Gastroesophageal sphincter (tissue), 4 donors: ENCODE results near the gene SYT3. TPM values are rescaled to one million over a fixed set of nuclear protein-coding genes. Genes with fewer than 3 reads are reported as not detected.

Experiments used
- ATAC-seq: fragments of 150-250 bp; one replicate; pipeline ENCODE4 v1.9.1; 2016; ENCODE audit warnings: mild to moderate bottlenecking, moderate library complexity
- H3K27ac ChIP-seq, 4 donors: fragments of 200-600 bp; sonication (generic) in 3 of 4; 1 replicate in 3 of 4; 2 replicates in 1 of 4; pipeline ENCODE4 v1.5.1; 2016 to 2019
- H3K27me3 ChIP-seq: fragments of 200-600 bp; sonication (generic); one replicate; pipeline ENCODE4 v1.5.1; 2019
- H3K36me3 ChIP-seq, 2 donors: fragments of 200-600 bp; sonication (generic); one replicate each; pipeline ENCODE4 v1.5.1; 2019; ENCODE audit warnings: control low read depth in 1 of 2
- H3K4me1 ChIP-seq, 3 donors: fragments of 200-600 bp; sonication (generic); 1 replicate in 2 of 3; 2 replicates in 1 of 3; pipeline ENCODE4 v1.5.1; 2016 to 2019; ENCODE audit warnings: control low read depth in 2 of 3
- H3K4me3 ChIP-seq, 2 donors: fragments of 200-600 bp; sonication (generic); one replicate each; pipeline ENCODE4 v1.5.1; 2019; ENCODE audit warnings: mild to moderate bottlenecking in 1 of 2, moderate library complexity in 1 of 2
- H3K9me3 ChIP-seq, 3 donors: fragments of 200-600 bp; sonication (generic); one replicate each; pipeline ENCODE4 v1.5.1; 2017 to 2019; ENCODE audit warnings: control low read depth in 2 of 3
- CTCF ChIP-seq, 4 experiments: fragments of 200-600 bp in 2 of 4; fragments of 450-650 bp in 2 of 4; sonication (generic) in 1 of 4; IDR thresholded peaks; one replicate each; pipeline ENCODE4 v1.5.1; 2017 to 2019; ENCODE audit warnings: antibody characterized with exemption in 4 of 4, mild to moderate bottlenecking in 2 of 4, moderate library complexity in 2 of 4
- EP300 ChIP-seq: sonication (generic); formaldehyde crosslinking; IDR thresholded peaks from one replicate; pipeline ENCODE4 v1.6.1; 2017; ENCODE audit warnings: antibody characterized with exemption, mild to moderate bottlenecking
- POLR2A ChIP-seq, 2 donors: fragments of 450-650 bp; IDR thresholded peaks; one replicate each; pipeline ENCODE4 v1.6.1; 2017; ENCODE audit warnings: antibody characterized with exemption in 2 of 2, mild to moderate bottlenecking in 2 of 2, moderate library complexity in 1 of 2
- POLR2AphosphoS5 ChIP-seq: sonication (generic); formaldehyde crosslinking; IDR thresholded peaks from one replicate; pipeline ENCODE4 v1.6.1; 2017; ENCODE audit warnings: antibody characterized with exemption
- WGBS, 2 donors: methylation state at CpG; one replicate each; pipeline ENCODE4 v1.1.5; 2018; ENCODE audit warnings: low coverage in 1 of 2; 5-methylcytosine and 5-hydroxymethylcytosine counted together
- total RNA-seq, 4 donors: library from RNA; depleted of rRNA; stranded (reverse); fragments of >200 nt; gene quantifications; one replicate each; pipeline ENCODE4 v1.1.0, GENCODE V29; 2016

Gene SYT3
- total RNA-seq, 4 donors from 2014 or later, result 0.42 TPM; not detected in 3

- no peak for TF ChIP-seq POLR2AphosphoS5
- TF ChIP-seq EP300, result no peak
- TF ChIP-seq POLR2A (IDR thresholded peaks at IDR 0.05), result no peak
- TF ChIP-seq CTCF (IDR thresholded peaks at IDR 0.05), result no peak
Measured at GRCh38 chr19:50659318-50660087, 19.8 kb upstream of the SYT3 start.

GRCh38 chr19:50658441-50659317 is 19.0 kb upstream of the SYT3 start:
- Histone ChIP-seq H3K27me3 (peaks cover 98% of the 10 kb centered on the region), H3K4me1 (peaks cover 0 to 20% (median 3%) of the 10 kb centered on the region in 3 donors), H3K36me3 (no peaks in the 10 kb centered on the region), H3K4me3 (peak overlapping the region in 1 of 2 donors; percentile 38), H3K9me3 (peaks cover 0 to 29% (median 0%) of the 10 kb centered on the region in 3 donors), H3K27ac (no peak overlapping the region)
- no peak for TF ChIP-seq EP300
- TF ChIP-seq POLR2A (IDR thresholded peaks at IDR 0.05), result no peak
- no peak for TF ChIP-seq POLR2AphosphoS5
- no peak for TF ChIP-seq CTCF (IDR thresholded peaks at IDR 0.05)
- ATAC-seq, result peak; percentile 52
- 0 to 2% methylated on average over 12 to 21 of the region's 67 CpGs for WGBS, 2 donors

More at GRCh38 chr19:50659318-50660087, 19.8 kb upstream of the SYT3 start:
- H3K4me1 ChIP-seq, result peaks cover 0 to 20% (median 3%) of the 10 kb centered on the region in 3 donors
- H3K36me3 ChIP-seq, result no peaks in the 10 kb centered on the region
- peak overlapping the region in 1 of 2 donors; percentile 38 for H3K4me3 ChIP-seq
- H3K9me3 ChIP-seq, result peaks cover 0 to 24% (median 0%) of the 10 kb centered on the region in 3 donors
- no peak for ATAC-seq
- H3K27me3 ChIP-seq, result peaks cover 96% of the 10 kb centered on the region
- H3K27ac ChIP-seq, result no peak overlapping the region
- WGBS, 2 donors, result 0 to 1% methylated on average over 4 to 9 of the region's 37 CpGs

DNA sequence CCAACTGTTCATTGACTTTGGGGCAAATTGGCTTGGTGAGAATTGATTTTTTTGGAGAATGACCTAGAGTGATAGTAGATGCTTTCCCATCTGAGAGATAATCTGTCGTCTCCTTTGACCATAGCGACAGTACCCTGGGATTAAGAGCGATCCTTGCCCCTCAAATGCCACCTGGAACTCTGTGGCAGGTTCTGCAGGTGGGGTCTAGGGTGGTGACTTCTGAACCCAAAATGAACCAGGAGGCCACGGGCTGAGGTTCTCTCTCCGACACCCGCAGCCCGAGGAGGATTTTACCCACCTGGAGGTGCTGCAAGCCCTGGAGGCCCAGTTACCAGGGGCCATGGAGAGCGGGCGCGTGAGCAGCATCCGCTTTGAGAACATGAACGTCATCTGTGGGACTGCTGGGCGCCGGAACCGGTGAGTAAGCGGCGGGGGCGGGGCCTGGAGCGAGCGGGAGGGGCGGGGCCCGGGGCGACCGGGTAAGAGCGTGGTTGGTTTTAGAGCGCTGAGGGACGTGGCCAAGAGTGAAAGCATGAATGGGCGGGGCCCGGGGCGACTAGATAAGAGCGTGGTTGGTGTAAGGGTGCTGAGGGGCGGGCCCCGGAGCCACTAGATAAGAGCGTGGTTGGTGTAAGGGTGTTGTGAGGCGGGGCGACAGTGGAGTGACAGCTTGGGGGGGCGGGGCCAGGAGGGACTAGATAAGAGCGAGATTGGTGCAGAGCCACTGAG is 18.2 kb upstream of the SYT3 start:
- Histone ChIP-seq H3K9me3 (peaks cover 0 to 29% (median 0%) of the 10 kb centered on the region in 3 donors), H3K36me3 (no peaks in the 10 kb centered on the region), H3K4me1 (peaks cover 0 to 20% (median 3%) of the 10 kb centered on the region in 3 donors), H3K27me3 (peaks cover 100% of the 10 kb centered on the region), H3K27ac (no peak overlapping the region), H3K4me3 (peak overlapping the region in 1 of 2 donors; percentile 38)
- TF ChIP-seq CTCF (IDR thresholded peaks at IDR 0.05) (no peak), POLR2A (IDR thresholded peaks at IDR 0.05) (no peak), EP300 (no peak), POLR2AphosphoS5 (no peak)
- WGBS, 2 donors, result 2 to 3% methylated on average over 7 to 14 of the region's 38 CpGs
- ATAC-seq, result peak; percentile 87

GRCh38 chr19:50657222-50657669 is 17.6 kb upstream of the SYT3 start:
- H3K36me3 ChIP-seq, result no peaks in the 10 kb centered on the region
- no peak overlapping the region for H3K4me3 ChIP-seq
- peaks cover 0 to 20% (median 3%) of the 10 kb centered on the region in 3 donors for H3K4me1 ChIP-seq
- H3K27me3 ChIP-seq, result peaks cover 100% of the 10 kb centered on the region
- H3K9me3 ChIP-seq, result peaks cover 0 to 29% (median 0%) of the 10 kb centered on the region in 3 donors
- 46 to 53% methylated on average over 6 of the region's 6 CpGs for WGBS, 2 donors
- no peak for ATAC-seq
- no peak overlapping the region for H3K27ac ChIP-seq
- no peak for TF ChIP-seq EP300
- TF ChIP-seq CTCF (IDR thresholded peaks at IDR 0.05), result no peak
- no peak for TF ChIP-seq POLR2AphosphoS5
- no peak for TF ChIP-seq POLR2A (IDR thresholded peaks at IDR 0.05)
